Stimulated activated CD4-positive, alpha-beta T cell treated with anti-CD3 and anti-CD28 coated beads, Interleukin-12 subunit alpha, Interleukin-12 subunit beta, amount 100 ng/mL, for 4 hours (primary cell): ENCODE measurements around the gene NCDN.

Source experiments
- DNase-seq: peaks from one replicate; pipeline ENCODE4 v3.0.0-alpha.2; 2020

Gene NCDN

DNA sequence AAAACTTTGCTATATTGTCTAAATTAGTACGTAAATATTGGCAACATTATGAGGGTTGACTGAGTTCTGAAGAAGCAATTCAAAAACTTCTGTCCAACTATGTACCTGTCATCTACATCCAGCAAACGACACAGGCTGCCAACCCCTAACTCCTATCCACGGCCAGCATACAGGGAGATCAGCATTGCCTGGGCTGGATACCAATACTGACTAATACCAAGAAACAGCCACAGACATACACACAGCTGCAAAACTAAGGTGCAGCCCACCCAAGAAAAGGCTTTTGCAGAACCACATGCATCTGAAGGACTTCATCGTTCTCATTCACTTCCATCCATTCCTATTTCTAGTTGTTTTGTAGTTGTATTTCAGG, 2.4 kb upstream of the NCDN start:
- no peak for DNase-seq

DNA sequence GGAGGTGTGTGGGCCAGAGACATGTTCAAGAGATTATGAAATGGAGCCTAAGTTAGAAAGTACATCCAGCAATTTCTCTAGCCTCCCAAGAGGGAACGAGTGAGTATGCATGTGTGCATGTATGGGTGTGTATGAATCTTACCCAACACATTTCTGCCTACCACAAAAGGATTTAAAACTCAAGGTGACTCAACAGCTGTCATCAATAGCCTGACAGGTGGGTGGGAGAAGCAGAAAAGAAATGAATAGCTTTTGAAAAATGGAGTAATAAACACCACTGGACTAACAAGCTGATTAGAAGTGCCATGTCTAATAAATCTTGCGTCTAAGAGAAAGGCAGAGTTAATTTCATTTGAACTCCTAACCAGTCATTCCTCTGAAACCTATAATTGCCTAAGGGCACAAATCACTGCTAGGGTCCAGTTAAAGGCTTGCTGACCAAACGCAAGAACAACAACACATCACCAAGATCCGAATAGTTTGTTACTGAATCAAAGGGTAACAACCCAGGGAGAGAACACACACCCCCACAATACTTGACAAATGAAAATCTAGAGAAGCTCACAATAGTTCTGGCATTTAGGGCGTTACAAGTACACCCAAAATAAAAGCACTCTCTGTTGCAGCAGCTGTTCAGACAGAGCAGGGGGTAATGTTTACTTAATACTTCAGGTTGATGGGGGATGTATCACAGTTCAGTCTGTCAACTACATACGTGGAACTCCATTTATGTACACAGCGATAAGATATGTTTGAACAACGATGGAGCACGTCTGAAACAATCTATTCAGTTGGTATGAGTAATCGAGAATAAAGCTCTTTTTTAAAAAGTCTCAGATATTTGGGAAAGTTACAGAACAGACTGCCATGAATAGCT, 1.8 kb upstream of the NCDN start:
- no peak for DNase-seq

DNA sequence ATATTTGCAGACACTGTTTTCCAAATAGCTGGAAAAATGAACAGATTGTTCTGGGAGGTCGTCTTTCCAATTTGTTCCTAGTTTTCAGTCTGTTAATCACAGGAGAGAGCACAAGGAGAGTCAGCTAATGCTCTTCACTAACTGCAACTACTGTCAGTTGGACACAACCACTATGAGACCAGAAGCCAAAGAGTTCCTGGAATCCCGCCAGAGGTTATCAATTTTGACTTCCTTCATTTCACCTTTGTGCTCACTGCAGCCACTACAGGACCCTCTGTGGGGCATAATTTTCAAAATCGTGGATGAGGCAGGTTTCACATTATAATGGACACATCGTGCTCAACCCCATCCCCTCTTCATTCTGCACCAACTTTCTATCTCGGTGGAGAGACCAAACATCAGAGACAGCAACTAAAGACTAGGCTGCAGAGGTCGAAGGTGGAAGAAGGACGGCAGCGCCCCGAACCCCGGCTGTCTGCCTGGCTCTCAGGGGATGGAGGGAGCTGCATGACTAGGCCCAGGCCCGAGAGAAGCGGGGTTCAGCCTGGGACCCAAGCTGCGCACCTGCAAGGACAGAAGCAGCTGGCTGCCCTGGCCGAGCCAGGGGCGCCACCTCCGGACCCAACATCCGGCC, 998 bp upstream of the NCDN start:
- no peak for DNase-seq

DNA sequence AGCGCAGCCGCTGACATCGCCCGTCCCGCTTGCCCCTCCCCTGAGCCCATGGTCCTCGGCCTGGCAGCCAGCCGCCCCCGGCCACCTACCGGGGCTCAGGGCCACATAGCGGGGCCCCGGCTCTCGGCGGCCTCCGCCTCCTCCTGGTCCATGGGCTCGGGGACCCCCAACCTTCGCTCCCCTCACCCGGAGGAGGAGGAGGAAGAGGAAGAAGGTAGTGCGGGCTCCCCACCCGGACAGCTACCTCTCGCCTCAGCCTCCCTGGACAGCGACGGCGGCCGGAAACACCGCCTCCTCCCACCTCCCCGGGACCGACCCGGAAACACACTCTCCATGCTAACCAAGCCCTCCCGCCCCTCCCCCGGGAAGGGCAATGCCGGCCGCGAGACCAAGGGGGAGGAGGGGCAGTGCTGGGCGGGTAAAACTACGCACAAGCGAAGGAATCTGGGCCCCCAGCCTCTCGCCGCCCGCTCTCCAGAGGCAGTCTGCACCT, 435 bp upstream of the NCDN start, which contains the start of gene KIAA0319L:
Gene KIAA0319L, minus strand, starts transcription at position 286 of the 493 bp plus-strand sequence. CDS start 2,912 bp downstream, outside the sequence.
- DNase-seq = no peak

DNA sequence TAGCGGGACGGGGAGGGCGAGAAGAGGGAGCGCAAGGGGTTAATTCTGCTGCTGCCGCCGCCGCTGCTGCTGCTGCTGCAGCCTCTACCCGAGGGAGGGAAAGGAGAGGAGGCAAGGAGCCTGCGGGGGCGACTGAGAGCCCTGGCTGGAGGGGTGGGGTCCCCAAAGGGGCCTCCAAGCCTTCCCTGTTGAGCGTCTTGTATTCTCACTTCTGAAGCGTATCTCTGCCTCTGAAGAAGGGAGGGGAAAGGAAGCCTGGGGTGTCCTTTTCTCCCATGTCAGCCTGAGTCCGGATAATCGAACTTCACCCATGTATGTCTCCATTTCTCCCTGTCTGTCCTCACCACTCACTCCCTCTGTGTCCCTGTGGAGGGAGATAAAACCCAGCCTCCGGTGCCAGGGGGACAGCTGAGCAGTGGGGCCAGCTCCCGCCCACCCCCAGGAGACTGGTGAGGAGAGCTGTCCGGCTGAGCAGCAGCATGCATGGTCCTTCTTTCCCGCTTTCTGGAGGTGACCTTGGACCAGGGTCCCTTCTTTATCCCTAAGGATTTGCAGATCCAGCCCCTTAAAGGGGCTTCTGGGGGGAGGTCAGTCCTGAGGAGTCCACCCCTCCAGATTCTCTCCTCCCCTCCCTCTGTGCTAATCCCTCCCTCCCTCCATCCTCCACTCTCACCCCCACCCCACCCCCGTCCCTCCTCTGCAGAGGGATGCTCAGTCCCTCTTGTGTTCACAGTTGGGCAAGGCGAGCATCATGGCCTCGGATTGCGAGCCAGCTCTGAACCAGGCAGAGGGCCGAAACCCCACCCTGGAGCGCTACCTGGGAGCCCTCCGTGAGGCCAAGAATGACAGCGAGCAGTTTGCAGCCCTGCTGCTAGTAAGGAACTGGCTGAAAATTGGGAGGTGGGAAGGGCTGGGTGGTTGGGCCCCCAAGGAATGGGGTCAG, 1.0 kb downstream of the NCDN start:
- no peak for DNase-seq

DNA sequence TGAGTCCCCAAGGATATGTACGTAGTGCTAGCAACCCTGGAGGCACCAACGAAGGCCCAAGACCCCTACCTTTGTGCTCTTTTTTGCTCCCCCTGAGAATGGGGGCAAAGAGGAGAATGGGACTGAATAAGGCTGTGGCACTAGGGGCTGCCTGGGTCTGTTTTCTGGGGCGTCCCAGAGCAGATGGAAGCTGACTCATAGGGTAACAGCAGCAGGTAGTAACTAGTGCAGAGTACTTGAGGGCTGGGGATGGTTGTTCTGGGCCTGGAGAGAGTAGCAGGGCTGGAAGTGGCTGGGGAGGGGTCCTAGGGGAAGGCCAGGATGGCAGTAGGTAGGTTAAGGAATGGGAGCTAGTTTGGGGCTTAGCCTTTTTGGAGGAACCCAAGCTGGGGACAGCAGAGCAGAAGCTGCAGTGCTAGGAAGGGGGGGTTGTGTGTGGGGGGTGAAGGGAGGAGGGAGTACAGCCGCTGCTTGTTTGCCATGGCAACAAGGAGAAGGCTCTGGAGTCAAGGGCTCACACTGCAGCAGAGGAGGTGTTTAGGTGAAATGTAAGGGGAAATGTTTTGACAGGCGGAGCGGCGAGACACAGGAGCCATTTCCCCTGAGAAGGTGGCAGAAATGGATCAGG, 1.8 kb downstream of the NCDN start:
- DNase-seq = no peak

DNA sequence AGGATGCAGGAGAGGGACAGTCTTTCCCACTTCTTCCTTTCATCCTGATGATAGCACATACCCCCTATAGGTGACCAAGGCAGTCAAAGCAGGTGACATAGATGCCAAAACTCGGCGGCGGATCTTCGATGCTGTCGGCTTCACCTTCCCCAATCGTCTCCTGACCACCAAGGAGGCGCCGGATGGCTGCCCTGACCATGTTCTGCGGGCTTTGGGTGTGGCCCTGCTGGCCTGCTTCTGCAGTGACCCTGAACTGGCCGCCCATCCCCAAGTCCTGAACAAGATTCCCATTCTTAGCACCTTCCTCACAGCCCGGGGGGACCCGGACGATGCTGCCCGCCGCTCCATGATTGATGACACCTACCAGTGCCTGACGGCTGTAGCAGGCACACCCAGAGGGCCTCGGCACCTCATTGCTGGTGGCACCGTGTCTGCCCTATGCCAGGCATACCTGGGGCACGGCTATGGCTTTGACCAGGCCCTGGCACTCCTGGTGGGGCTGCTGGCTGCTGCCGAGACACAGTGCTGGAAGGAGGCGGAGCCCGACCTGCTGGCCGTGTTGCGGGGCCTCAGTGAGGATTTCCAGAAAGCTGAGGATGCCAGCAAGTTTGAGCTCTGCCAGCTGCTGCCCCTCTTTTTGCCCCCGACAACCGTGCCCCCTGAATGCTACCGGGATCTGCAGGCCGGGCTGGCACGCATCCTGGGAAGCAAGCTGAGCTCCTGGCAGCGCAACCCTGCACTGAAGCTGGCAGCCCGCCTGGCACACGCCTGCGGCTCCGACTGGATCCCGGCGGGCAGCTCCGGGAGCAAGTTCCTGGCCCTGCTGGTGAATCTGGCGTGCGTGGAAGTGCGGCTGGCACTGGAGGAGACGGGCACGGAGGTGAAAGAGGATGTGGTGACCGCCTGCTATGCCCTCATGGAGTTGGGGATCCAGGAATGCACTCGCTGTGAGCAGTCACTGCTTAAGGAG, 2.9 kb downstream of the NCDN start:
- no peak for DNase-seq

DNA sequence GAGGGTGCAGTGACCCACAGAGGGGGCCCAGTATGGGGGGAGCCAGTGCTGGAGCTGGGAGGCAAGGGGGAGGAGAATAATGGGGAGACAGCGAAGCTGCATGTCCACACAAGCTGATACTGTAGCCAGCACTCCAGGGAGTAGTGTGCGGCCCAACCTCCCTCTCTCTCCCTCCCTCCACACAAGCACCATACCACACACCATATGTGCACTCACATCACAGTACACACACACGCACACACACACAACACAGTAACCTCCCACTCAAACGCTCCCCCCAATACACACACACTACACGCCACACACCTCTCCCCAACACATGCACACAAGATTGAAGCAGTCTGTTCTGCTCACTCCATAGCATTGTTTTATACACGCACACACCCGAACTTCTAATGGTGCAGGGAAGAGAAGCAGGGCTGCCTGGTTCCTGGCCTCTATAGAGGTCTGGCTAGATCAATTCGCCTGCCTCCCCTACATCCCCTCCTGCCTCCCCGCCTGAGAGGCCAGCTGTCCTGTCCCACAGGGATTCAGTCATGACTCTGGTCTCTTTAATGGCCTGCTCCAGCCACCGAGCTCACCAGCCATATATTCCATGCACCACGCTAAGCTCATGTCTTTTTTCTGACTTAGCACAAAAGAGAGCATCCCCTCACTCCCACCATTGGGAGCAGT, 3.8 kb downstream of the NCDN start:
- DNase-seq = no peak

DNA sequence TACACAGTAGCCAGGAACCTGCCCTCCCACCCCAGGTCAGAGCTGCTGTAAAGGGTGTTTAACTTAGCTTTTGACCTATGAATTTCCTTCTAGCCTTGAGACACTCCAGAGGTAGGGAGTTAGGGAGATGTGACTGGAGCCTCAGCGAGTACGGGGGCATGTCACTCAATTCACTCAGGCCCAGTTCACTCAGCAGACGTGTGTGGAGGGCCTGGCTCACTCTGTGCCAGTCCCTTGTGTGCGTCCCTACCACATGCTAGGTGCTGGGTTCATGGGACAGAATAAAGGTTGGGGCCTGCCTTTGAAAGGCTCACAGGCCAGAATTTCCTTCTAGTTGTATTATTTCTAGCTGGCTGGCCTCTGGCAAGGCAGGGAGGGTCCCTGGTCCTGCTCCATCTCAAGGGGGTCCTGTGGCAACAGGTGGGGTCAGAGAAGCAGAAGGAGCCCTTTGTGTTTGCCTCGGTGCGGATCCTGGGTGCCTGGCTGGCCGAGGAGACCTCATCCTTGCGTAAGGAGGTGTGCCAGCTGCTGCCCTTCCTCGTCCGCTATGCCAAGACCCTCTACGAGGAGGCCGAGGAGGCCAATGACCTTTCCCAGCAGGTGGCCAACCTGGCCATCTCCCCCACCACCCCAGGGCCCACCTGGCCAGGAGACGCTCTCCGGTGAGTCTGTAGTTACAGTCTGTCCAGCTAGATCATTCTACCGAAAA, 4.5 kb downstream of the NCDN start:
- no peak for DNase-seq

DNA sequence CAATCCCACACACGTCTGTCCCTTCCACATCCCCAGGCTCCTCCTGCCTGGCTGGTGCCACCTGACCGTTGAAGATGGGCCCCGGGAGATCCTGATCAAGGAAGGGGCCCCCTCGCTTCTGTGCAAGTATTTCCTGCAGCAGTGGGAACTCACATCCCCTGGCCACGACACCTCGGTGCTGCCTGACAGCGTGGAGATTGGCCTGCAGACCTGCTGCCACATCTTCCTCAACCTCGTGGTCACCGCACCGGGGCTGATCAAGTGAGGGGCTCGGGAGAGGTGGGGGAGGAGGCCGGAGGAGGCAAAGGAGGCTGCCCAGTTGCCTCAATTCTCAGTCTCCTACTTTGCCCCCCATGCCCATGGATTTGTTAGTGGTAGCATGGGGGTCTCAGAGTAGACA, 5.6 kb downstream of the NCDN start:
- DNase-seq = no peak

DNA sequence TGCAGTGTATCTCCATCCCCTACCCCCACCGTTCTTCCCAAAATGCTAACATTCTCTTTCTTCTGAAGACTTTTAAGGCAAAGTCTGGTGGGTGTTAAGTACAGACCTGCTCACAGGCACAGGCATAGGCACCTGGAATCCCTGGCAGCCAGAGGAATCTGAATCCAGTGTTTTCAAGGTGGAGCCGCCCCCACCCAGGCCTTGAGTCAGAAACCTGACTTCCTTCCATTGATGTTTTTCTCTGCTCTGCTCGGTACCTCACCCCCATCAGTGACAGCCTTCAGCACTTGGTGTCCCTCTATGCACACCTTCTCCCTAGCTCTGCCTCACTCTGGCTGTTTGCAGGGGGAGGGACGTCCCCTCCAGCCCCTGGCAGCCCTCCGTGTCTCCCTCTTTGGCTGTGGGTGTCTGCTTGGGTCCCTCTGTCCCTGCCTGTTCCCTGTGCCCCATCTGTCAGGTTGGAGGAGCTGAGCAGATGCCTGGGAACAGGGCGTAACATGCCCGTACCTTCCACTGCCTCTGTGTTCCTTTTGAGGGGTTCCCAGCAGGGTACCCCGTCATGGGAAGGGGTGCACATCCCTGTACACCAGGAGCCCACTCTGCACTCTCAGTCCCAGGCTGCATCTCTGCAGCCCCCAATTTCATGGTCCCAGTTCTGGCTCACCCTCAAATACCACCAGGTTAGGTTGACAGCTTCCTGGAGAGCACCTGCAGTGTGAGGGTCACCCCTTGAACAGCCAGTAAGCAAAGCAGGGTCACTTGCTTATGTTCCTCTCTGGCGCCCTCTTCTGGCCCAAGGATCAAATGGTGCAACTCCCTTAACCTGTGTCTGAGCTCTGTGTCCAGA, 6.7 kb downstream of the NCDN start:
- DNase-seq = peak; percentile 79

DNA sequence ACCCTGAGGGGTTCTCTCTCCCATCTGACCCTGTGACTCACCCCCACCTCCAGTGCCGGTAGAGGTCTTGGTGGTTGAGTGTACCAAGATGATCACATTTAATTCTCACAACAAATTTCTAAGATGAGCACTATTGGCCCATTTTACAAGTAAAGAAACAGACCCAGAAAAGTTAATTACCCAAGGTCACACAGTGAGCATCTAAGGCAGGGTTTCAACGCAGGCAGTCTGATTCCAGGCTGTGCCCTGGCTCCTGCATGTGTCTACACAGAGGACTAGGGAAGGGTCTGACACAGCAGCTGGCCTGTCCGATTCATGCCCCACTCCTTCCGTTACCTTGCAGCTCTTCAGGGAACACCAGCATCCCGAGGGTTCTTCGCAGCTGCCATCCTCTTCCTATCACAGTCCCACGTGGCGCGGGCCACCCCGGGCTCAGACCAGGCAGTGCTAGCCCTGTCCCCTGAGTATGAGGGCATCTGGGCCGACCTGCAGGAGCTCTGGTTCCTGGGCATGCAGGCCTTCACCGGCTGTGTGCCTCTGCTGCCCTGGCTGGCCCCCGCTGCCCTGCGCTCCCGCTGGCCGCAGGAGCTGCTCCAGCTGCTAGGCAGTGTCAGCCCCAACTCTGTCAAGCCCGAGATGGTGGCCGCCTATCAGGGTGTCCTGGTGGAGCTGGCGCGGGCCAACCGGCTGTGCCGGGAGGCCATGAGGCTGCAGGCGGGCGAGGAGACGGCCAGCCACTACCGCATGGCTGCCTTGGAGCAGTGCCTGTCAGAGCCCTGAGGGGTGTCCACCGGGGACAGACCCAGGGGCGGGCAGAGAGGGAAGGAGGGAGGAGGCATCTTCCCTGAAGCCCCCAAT, 7.5 kb downstream of the NCDN start:
- no peak for DNase-seq

DNA sequence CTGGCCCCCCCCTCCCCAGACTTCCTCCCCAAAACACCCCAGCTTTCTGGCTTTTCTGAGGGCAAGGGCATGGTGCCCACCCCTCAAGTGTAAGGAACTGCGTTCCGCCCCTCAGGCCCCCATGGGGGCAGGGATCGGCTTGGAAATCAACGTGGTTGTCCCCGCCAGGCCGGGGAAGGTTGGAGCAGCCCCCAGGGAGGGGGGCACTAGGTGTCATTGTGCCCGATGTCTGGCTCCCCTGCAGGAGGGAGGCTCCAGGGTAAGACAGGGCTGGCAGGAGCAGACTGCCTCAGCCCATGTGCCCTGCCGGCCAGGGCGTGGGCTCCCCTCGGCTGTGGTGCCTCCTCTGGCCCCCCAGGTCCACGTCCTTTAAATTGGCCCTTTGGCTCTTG, 8.1 kb downstream of the NCDN start:
- DNase-seq = no peak

DNA sequence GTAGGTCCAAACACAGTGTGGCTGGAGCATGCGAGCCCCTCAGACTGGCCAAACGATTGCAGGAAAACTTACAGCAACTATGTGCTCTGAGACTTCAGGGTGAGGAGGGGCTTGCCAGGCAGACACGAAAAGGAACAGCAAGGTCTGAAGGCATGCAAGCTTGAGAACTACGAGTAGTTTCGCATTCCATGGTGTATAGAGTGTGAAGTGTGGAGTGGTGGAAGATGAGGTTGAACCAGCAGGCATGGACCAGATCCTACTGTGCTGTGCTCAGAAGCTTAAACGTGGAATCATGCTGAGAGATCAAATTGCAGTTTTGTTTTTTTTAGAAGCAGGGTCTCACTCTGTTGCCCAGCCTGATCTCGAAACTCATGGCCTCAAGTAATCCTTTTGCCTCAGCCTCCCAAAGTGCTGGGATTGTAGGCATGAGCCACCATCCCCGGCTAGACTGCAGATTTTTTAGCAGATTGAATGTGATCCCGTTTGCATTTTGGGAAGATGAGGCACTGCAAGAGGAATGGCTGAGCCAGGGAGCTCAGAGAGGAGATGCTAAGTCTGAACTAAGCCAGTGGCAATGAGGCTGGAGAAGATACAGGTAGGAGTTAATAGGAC, 10.5 kb downstream of the NCDN start:
- no peak for DNase-seq

DNA sequence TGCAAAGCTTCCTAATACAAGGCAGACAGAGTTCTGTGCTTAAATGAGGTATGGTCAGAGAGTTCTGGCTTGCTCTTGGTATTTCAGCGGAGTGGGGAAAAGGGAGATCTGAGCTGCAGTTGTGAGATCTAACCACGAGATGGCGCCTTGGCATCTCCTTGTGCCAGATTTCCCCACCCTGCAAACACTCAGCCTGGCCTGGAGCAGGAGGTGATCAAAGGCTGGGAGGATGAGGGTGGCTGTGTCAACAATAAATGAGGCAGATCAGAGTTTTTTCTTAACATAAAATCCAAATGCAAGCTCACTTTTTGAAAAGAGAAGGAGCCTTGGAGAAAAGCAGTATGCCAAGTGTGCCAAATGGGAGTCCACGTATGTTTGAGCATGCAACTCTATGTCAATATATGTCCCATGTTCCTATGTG, 11.4 kb downstream of the NCDN start:
- peak; percentile 55 for DNase-seq

DNA sequence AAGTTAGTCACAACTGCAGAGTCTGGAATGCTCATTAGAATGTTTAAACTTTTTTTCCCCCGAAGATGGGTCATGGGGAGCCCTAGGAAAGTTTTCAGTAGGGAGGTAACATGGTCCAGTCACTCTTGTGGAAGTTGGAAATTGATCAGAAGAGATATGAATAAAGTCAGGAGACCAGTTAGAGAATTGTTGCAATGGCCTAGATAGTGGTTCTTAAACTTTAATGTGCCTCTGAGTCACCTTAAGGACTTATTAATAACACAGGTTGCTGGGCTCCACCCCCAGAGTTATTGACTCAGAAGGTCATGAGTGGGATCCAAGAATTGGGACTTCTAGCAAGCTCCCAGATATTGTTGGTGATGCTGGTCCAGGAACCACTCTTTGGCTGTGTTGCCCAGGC, 12.3 kb downstream of the NCDN start:
- DNase-seq = no peak

DNA sequence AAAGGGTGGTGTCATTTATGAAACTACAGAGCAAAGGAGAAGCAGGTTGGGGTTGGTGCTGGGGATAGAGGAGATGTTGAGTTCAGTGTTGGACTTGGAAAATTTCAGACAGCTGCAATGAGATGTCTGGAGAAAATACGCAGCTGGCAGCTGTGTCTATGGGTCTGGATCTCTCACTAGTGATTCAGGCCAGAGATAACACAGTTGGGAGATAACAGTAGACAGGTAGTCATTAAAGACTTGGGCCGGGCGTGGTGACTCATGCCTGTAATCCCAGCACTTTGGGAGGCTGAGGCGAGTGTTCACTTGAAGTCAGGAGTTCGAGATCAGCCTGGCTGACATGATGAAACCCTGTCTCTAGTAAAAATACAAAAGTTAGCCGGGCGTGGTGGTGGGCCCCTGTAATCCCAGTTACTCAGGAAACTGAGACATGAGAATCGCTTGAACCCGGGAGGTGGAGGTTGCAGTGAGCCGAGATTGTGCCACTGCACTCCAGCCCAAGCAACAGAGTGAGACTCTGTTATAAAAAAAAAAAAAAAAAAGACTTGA, 13.1 kb downstream of the NCDN start:
- DNase-seq = no peak
